GM12864 (cell line): ENCODE data around the gene JAML.
A peak's percentile ranks its signal among the peaks of the same experiment; 100 is the strongest.

Source experiments
- DNase-seq: peaks from one replicate; pipeline ENCODE4 v3.0.0-alpha.2; 2011; ENCODE audit warnings: low read depth
- H3K4me3 ChIP-seq: 2 replicates; pipeline ENCODE4 v1.5.1; 2011; ENCODE audit warnings: mild to moderate bottlenecking, low read depth, low read length, control low read depth
- TF ChIP-seq, protein P1 (sequence below): IDR thresholded peaks from 2 replicates; pipeline ENCODE4 v1.5.1; 2011; ENCODE audit warnings: low read depth, mild to moderate bottlenecking, moderate library complexity, low read length, control low read depth, inconsistent platforms; ENCODE audit errors: missing control alignments

JAML gene

DNA sequence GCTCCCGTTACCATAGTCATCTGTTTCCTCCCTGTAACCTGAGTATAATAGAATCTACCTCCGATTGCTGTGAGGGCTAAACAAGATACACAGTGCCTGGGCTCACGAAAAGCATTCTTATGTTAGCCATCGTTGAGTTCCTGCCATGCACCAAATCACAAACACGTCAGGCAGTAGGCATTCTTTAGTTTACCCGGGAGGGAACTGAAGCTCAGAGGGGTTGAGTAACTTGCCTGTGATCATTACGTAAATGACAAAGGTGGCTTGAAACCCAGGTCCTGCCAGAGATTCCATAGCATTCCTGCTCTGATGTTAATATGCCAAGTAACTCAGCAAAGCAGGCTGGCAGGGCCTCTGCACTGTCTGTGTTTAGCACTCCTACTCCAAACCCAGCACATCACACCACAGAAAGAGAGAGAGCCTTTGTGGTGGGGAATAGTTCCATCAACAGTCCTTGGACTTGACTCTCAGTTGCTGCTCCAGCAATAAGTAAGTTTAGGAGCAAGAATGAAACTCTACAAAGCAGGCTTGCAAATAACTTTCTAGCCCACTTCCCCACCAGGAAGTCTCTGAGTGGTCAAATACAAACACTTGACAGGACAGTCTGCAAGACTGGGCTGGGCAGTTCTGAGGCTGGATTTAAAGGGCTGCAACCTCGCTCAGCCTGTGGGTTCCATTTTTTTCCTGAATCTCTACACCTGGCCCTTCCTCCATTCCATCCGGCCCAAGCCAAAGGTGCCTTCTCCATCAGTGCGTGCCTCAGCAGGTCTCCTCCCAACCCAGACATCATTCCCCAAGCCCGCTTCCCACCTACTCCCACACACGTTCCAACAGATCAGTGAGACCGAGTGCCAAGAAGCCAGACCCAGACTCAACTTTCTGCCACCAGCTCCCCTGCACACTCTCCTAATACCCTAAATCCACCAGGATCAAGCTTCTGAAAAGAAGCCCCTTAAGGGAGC, 49.5 kb downstream of the JAML start:
- TF ChIP-seq, protein P1, sequence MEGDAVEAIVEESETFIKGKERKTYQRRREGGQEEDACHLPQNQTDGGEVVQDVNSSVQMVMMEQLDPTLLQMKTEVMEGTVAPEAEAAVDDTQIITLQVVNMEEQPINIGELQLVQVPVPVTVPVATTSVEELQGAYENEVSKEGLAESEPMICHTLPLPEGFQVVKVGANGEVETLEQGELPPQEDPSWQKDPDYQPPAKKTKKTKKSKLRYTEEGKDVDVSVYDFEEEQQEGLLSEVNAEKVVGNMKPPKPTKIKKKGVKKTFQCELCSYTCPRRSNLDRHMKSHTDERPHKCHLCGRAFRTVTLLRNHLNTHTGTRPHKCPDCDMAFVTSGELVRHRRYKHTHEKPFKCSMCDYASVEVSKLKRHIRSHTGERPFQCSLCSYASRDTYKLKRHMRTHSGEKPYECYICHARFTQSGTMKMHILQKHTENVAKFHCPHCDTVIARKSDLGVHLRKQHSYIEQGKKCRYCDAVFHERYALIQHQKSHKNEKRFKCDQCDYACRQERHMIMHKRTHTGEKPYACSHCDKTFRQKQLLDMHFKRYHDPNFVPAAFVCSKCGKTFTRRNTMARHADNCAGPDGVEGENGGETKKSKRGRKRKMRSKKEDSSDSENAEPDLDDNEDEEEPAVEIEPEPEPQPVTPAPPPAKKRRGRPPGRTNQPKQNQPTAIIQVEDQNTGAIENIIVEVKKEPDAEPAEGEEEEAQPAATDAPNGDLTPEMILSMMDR: no peak
- no peak overlapping the region for H3K4me3 ChIP-seq
- DNase-seq: no peak

DNA sequence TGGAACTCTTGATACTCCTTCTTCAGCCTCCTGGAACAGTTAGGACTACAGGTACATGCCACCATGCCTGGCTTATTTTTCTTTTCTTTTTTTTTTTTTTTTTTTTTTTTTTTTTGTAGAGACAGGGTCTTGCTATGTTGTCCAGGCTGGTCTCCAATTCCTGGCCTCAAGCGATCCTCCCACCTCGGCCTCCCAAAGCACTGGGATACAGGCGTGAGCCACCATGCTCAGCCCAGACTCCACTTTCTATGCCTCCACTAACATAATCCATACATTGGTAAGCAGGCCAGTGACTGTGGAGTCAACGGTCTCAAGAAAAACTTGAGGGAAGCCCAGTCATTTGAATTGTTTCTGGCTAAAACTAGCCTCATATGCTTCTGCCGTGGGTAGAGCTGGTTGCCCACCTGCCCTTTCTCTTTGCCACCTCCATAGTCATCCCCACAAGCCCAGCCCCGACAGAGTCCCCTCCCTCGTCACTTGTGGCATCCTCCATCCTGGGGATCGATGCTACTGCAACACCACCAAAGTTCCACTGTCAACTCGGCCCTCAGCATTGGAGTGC, 50.7 kb downstream of the JAML start:
- no peak for DNase-seq
- H3K4me3 ChIP-seq: no peak overlapping the region
- TF ChIP-seq, protein P1: no peak

DNA sequence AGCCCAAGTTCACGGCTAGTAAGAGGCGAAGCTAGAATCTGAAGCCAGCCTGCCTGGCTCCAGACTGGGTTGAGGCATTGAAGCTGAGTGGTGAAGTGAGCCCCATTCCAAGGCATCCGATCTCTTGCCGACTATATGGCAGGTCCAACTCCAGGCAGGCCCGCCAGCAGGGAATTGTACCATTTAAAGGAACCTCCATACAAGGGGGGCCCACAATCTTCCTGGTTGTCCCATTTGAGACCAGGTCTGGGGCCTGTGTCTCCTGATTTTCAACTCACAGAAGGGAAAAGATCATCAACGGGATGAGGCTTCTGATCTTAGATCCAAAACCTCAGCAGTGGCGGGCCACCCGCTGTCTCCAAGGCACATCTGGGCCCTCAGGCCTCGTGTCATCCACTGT, 52.5 kb downstream of the JAML start:
- no peak for DNase-seq
- no peak overlapping the region for H3K4me3 ChIP-seq
- TF ChIP-seq, protein P1: no peak

DNA sequence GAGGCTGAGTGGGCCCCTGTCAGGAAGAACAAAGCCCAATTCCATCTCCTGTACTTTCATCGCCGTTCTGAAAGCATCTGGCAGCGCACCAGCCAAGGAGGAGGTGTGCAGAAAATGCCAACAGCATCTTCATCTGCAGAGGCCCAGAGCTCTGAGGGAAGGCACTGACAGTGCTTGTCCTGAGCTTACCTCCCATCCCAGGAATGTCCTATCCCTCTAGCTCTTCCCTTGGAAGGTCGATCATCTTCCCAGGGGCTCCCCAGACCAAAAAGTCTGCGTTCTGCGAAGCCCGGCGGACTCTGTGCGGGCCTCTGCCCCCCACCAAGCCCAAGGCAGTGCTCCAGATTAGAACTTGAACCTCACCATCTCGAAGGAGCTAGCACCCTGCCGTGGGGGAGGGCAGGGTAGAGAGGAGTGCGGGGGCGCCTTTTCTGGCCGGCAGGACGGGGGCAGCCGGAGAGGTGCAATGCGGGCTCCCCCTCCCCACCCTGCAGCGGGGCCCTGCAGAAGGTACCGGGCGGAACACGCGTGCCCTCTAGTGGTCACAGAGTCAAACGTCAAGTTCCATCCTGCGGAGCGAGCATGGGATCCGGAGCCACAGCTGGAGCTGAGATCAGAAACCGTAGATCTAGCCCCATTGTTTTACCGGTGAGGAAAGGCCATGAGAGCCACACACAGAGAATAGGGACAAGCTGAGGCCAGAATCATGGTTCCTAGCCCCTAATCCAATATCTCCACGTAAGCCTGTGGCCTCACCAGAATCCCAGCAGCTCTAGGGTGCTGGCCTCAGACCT, 53.3 kb downstream of the JAML start:
- DNase-seq: peak; percentile 4
- TF ChIP-seq, protein P1: peak; percentile 92
- no peak overlapping the region for H3K4me3 ChIP-seq

DNA sequence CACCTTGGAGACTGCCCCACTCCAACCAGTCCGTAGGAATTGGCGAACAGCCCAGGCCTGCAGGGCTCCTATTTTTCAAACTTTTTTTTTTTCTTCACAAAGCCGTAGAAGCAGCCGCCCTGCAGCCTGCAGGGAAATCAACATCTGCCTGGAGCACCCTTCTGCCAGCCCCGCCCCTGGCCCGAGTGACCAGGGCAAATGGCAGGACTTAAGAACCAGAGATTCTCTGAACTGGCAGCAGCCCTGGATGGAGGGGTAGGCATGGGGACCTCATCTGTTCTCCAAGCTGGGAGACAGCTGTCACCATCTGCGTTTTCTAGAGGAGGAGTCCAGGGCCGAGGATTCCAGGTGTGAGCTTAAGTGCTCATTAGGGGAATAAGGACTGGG, 53.9 kb downstream of the JAML start:
- TF ChIP-seq, protein P1: no peak
- no peak overlapping the region for H3K4me3 ChIP-seq
- DNase-seq: no peak

DNA sequence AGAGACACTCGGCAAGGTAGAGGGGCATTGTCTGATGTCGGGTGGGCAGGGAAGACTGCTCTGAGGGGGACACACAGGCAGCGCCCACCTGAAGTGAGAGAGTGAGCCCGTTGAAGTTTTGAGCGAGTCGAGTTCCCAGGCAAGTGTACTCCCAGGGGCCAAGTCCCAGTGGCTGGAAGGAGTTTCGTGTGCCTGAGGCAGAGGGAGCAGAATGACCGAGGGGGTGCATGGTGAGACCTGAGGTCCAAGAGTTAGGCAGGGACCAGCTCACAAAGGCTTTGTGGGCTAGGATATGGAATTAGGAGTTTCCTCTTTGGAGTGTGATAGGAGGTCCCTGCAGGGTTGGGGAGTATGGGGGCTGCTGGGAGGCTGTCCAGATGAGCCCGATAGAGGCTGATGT, 54.6 kb downstream of the JAML start:
- TF ChIP-seq, protein P1: no peak
- no peak overlapping the region for H3K4me3 ChIP-seq
- no peak for DNase-seq
